DMS 273 treated with DMSO at 0.1 percent for 48 hours (cell line): ENCODE results near the gene TNC.
"Not testable (repeated sequence)": the region's sequence is repeated elsewhere in the genome, so short reads cannot be mapped to it uniquely, and the experiment has no call there.

Source experiments
- DNase-seq: peaks from one replicate; lab custom pipeline; 2025; lab: John Stamatoyannopoulos, UW

Gene TNC

DNA sequence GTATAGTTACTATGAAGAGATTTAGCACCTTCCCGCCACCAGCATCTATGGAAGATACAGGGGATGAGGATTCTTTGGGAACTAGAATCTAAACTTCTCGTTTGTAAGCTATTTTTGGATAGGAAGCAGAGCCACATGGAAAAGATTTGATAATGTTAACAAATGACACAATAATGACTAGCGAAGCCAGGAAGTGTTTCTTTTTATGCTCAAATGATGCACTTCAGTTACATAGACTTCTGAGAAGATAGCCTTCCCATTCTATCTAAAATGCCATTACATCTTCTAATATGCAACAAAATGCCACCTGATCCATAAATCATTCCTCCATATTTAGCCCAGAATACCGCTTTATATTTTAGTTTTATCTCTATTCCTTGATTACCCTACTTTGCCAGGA is 17.0 kb upstream of the TNC start:
- DNase-seq, result no peak

DNA sequence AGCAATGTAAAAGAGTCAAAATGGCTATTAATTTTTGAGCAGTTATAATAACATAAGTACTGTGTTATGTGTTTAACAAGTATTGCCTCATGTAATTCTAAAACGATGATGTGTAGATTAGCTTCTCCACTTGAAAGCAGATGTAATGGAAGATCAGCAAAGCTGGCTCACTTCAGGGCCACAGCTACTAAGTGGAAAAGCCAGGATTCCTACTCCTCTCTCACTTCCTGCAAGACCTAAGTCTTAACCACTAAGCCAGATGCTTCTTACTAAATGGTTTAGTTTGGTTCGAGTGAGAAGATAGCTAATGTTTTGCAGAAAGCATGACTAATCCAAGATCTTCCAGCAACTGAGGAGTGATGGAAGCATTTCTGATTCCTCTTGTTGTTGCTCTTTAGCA is 15.7 kb upstream of the TNC start:
- DNase-seq, result no peak

GRCh38 chr9:115132648-115133047 is 14.7 kb upstream of the TNC start:
- DNase-seq, result peak; percentile 35

GRCh38 chr9:115130176-115130575 is 12.2 kb upstream of the TNC start:
- DNase-seq, result no peak

DNA sequence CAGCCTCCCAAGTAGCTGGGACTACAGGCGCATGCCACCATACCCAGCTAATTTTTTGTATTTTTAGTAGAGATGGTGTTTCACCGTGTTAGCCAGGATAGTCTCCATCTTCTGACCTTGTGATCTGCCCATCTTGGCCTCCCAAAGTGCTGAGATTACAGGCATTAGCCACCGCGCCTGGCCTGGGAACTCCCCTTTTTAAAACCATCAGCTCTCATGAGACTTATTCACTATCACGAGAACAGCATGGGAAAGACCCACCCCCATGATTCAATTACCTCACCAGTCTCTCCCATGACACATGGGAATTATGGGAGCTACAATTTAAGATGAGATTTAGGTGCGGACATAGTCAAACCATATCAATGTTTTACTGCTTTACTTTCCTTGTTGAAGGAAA is 10.8 kb upstream of the TNC start:
- not testable (repeated sequence) for DNase-seq

- DNase-seq, result no peak
Measured at GRCh38 chr9:115127191-115127817, 9.3 kb upstream of the TNC start.

DNA sequence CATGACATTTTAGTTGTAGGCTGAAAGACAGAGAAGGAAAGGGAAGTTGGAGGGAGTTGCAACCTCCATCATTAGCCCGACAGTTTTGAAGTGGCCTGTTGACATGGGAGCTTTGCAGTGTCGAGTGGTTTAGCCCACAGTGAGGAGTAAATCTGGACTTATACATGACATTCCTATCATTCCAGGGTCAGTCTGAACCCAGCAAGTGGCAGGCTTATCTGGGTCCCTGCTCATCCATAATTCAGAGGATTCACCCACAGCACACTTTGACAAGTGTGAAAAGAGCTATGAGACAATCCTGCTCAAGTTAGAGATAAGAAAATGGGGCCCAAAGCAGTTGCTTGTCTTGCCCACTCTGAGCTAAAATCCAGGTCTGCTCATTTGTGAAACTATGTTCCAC is 8.4 kb upstream of the TNC start:
- no peak for DNase-seq

DNA sequence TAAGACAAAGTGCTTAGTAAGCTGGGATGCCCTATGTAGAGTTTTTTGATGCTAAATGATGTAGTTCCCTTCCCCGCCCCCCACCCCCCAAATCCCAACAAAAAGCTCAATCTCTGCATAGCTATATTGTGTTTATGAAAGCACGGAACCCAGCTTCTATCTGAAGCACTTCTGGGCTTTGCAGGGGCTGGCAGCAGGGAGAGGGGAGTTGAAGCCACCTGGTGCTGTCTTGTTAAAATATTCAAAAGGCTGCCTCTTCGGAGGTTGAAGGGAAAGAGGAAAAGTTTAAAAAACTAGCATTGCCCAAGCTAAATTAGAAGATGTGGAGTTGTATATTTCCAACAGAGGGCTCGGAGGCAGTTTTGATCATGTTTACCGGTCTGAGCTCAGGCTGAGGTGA is 5.0 kb upstream of the TNC start:
- no peak for DNase-seq

DNA sequence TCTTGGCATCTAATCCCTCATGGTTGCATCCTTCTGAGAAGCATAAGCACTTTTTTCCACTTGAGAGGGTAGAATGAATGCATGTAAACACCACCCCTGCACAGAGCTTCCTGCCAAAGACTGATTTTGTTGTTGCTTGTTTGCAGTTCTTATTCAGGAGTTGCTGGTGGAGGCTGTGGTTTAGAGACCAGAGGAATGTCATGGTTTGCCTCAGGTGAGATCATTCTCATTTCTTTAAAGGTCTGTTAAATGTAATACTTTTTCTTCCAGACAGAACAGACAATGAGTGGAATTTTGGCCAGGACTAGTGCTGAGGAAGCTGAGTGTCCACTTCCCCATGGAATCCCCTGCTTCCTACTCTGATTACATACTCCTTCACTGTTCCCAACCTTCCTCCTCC is 3.2 kb upstream of the TNC start:
- DNase-seq, result no peak

- peak; percentile 64 for DNase-seq
Measured at GRCh38 chr9:115118879-115119218, 892 bp upstream of the TNC start.

DNA sequence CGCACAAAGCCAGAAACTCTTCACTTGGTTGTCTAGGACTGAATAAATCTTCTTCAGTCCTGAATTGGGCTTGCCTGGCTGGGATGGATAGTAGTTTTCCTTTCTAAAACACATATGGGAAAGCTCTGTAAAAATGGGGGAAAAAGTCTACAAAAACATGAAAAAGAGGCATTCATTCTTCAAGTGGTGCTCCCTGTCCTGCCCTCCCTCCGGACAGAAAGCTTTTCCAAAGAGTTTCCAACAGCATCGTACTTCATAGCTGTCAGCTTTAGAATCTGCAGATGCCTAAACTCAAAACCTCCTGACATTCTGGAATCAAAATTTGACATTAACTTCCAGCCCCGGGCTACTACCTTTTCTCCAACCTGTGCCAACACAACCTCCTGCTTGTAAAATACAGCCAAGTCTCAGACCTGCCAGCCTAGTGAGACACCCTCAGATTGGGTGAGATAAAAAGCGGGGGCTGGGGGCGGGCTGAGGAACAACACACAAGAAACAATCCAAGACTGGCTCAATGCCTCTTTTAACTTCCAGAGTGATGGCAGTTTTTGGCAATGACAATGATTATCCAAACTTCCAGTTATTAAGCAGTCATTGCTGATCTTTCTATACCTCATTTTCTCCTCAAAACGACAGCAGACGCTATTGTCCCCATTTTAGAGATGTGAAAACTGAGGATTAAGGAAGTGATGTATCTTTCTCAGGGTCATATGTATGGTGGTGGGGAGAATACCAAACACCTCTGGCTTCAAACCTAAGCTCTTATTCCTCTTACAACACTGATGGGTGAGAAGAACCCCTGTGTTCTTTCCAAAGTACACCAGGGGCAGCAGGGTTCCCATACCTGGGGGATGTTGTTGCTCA is 1.3 kb downstream of the TNC start:
- no peak for DNase-seq

DNA sequence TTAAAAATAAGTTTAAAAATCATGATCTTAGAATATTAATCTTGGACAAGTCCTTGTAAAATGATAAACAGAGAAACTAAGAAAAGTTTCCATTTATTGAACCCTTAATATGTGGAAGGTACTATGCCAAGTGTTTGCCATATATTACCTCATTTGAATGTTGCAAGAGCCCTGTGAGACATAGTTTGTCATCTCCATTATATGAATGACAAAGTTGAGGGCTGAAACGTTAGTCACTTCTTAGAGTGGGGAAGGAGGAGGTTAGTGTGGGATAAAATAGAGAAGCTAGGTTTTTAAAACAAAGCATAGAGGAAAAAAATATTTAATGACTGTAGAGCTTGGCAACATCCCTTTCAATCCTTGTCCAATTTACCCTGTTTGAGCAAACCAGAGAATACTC is 2.0 kb downstream of the TNC start:
- DNase-seq, result no peak

DNA sequence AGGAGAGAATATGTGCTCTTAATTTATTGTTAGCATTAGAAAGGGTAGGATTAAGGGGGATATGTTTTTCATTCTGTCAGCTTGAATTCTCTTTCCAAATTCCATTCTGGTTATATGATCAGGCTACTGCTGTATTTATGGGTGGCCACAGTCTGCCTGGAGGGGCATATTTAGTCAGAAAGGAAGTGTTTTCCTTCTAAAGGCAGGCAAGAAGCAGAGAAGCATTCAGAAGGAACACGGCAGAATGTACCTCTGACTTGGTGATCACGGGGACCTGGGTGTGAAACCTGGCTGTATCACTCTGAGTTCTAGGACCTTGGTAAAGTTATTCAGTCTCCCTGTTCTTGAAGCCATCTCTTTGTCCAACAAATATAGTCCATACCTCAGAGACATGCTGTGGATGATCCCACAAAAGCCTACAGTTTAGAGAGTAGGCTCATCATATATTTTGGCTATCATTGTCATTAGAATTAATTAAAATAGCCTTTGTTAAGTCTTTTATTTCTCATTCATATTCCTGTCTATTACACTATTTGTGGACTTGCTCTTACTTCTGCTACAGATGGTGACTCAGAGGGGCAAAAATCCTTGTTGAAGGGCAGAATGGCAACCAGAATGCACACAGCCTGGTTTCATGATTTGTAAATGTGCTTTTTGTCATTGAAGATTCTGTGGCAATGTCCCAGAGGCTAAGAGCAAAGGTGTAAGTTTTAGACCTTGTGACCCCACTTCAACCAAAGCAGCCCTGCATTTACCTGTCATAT is 2.7 kb downstream of the TNC start:
- no peak for DNase-seq

- no peak for DNase-seq
Measured at GRCh38 chr9:115114546-115114945, 3.4 kb downstream of the TNC start.

DNA sequence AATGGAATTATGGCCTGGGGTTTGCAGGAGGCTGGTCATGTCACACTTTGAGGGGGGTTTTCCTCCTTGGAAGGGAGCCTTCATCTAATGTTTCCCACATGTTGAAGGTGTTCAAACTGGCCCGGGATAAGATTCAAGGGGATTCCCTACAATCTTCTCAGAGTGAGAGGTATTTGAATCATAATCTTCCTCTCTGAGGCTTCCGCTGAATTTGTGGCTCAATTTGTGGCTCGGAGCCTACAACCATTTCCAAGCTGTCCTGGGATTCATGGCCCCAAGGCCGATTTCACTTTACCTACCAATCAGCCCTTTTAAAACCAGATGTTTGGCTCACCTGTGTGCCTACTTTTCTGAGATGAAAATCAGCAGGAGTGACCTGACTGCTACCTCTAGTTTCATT is 3.9 kb downstream of the TNC start:
- DNase-seq, result no peak

DNA sequence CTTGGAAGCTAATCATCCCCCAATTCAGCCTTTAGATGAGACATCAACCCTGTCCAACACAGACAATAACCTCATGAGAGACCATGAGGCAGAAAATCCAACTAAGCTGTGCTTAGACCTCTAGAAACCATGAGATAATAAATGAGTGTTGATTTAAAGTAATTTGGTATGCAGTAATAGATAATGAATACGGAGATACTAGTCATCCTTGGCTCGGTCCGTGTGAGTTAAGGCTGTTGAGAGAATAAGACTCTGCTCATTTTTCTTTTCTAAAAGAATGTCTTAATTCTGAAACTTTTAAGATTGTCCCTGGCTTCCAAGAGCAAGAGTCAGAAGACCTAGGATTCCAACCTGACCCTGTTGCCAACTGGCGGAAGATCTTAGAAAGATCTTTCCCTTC is 6.1 kb downstream of the TNC start:
- no peak for DNase-seq

DNA sequence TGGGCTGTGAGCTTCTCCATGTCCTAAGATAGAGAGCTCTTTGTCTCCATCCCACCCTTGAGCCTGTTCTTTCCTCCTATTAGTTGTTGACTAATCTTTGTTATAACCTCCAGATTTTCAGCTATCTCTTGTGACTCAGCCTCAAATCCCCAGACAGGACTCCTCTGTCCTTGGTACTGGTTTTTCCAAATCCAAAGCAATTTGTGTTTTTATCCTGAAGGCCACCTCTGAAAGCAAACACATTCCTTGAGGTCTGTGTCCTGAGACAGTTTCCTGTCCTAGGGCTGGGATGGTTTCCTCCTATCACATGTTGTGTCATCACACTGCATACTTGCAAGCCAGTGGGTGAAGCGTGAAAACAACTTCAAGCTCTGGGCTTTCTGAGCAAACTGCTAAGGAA is 8.5 kb downstream of the TNC start:
- DNase-seq, result no peak

- DNase-seq, result no peak
Measured at GRCh38 chr9:115107701-115108100, 10.3 kb downstream of the TNC start.

- peak; percentile 8 for DNase-seq
Measured at GRCh38 chr9:115106642-115107041, 11.3 kb downstream of the TNC start.

- no peak for DNase-seq
Measured at GRCh38 chr9:115106001-115106400, 12.0 kb downstream of the TNC start.

GRCh38 chr9:115104908-115105307 is 13.0 kb downstream of the TNC start:
- DNase-seq, result no peak

- no peak for DNase-seq
Measured at GRCh38 chr9:115103746-115104477, 14.0 kb downstream of the TNC start.
